Measurements from ENCODE around the gene HSPB9.

GRCh38 chr17:42153919-42154742, 31.5 kb downstream of the HSPB9 start:
- TF ChIP-seq EZH2 (IDR thresholded peaks at IDR 0.05; ENCODE audit: insufficient read depth, poor library complexity, severe bottlenecking) (no peak), EZH2phosphoT487 (IDR thresholded peaks at IDR 0.05; ENCODE audit: insufficient read depth, low read depth) (no peak)
